ENCODE data around the gene DLGAP1. TPM values are rescaled to one million over a fixed set of nuclear protein-coding genes. Genes with fewer than 3 reads are reported as not detected.
A peak's percentile ranks its signal among the peaks of the same experiment; 100 is the strongest.

DLGAP1 gene
- total and polyA plus RNA-seq, 2 of the 4 experiments (the other 2 are of a cell fraction) = under 0.01 to 0.09 TPM

DNA sequence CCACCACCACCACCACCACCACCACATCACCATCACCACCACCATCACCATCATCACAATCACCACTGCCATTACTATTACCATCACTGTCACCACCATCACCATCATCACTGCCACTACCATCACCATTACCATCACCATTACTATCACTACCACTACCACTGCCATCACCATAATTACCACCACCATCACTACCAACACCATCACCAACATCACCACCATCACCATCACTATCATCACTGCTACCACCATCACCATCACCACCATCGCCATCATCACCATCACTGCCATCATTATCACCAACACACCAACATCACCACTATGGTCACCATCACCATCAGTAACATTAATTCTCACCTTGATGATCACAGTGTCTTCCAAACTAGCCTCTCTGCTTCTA, 713.8 kb downstream of the DLGAP1 start:
- no peak overlapping the region for H2AK9ac ChIP-seq (replicated peaks; ENCODE audit: low read depth, low read length, poor library complexity)
- H3K36me3 ChIP-seq (ENCODE audit: control insufficient read depth, insufficient read depth, low read length) = no peaks in the 10 kb centered on the region
- no peaks in the 10 kb centered on the region for H3K4me1 ChIP-seq (ENCODE audit: control insufficient read depth, insufficient read depth, low read length)
- dilution Hi-C loops (cut with HindIII; ENCODE audit: low sequenced_read_pairs, unreplicated experiment) = no loop called here
- H3K4ac ChIP-seq (ENCODE audit: low read depth, low read length) = no peak overlapping the region
- H3K4me3 ChIP-seq (ENCODE audit: insufficient read depth, low read depth, low read length) = no peak overlapping the region
- no peaks in the 10 kb centered on the region for H3K27me3 ChIP-seq (ENCODE audit: control insufficient read depth, insufficient read depth, low read length)
- no TSS peak for BruUV-seq (replicated peaks)
- no peak overlapping the region for H3K14ac ChIP-seq (replicated peaks; ENCODE audit: low read depth, low read length)
- H3K9ac ChIP-seq (ENCODE audit: low read depth, low read length) = no peak overlapping the region
- H3K56ac ChIP-seq (ENCODE audit: extremely low read depth, insufficient read depth, low read length) = no peak overlapping the region
- ChIA-PET CTCF (no interaction called here), POLR2A (ENCODE audit: unreplicated experiment) (no interaction called here)
- ATAC-seq (ENCODE audit: low read depth) (no peak), DNase-seq (no peak)
- H2AK5ac ChIP-seq (ENCODE audit: low read depth, low read length) = 0 out of 2 replicates have a peak overlapping the region, but pooled peaks have one; percentile 0
- intact Hi-C loops (cut with micrococcal nuclease) = no loop called here
- WGBS, 2 experiments (ENCODE audit: extremely low coverage in 2 of 2, insufficient read length in 1 of 2) = 100% methylated on average over 1 of the region's 1 CpG; no CpG with 5 or more reads in 1 of the 2 experiments
- no peaks in the 10 kb centered on the region for H3K9me3 ChIP-seq (ENCODE audit: control insufficient read depth, insufficient read depth, low read length)
- H2BK5ac ChIP-seq (ENCODE audit: low read depth, low read length, poor library complexity, severe bottlenecking) = peak overlapping the region; percentile 26
- no peak overlapping the region for H2BK20ac ChIP-seq (ENCODE audit: low read depth, low read length)
- H4K91ac ChIP-seq (ENCODE audit: insufficient read depth, low read depth, low read length) = no peak overlapping the region
- H4K8ac ChIP-seq (ENCODE audit: low read depth in 2 of 2, low read length in 2 of 2) = no peak overlapping the region
- no peaks in the 10 kb centered on the region for H3K79me1 ChIP-seq (ENCODE audit: low read depth in 1 of 2, low read length in 2 of 2)
- no peak overlapping the region for H2AFZ ChIP-seq (replicated peaks; ENCODE audit: low read length, poor library complexity)
- no peak for TF ChIP-seq MXI1 (IDR thresholded peaks at IDR 0.05; ENCODE audit: borderline replicate concordance, low read depth, low read length)
- no peak for TF ChIP-seq CEBPB (IDR thresholded peaks at IDR 0.05; ENCODE audit: low read depth, low read length)
- no peak for TF ChIP-seq SMC3 (IDR thresholded peaks at IDR 0.05; ENCODE audit: low read depth, low read length)
- TF ChIP-seq POLR2A (IDR thresholded peaks at IDR 0.05; ENCODE audit: low read depth, low read length) = no peak
- no peak for TF ChIP-seq CHD1 (IDR thresholded peaks at IDR 0.05; ENCODE audit: low read depth, low read length)
- no peak for TF ChIP-seq MAFK (IDR thresholded peaks at IDR 0.05; ENCODE audit: low read depth, low read length)
- no peak for TF ChIP-seq RCOR1 (IDR thresholded peaks at IDR 0.05; ENCODE audit: insufficient replicate concordance, low read length)
- no peak for TF ChIP-seq FOS (IDR thresholded peaks at IDR 0.05; ENCODE audit: low read depth, low read length)
- no peak overlapping the region for H3K18ac ChIP-seq (ENCODE audit: low read depth, low read length)
- no peaks in the 10 kb centered on the region for H3K9me1 ChIP-seq (ENCODE audit: insufficient read depth, low read length)
- H4K5ac ChIP-seq (ENCODE audit: low read depth, low read length) = no peak overlapping the region
- no peak overlapping the region for H3K23ac ChIP-seq (ENCODE audit: low read depth, low read length)
- H3K27ac ChIP-seq (ENCODE audit: insufficient read depth, low read length) = no peak overlapping the region
- H2BK15ac ChIP-seq (ENCODE audit: low read depth, low read length) = no peak overlapping the region
- H4K20me1 ChIP-seq (ENCODE audit: insufficient read depth, low read length) = no peaks in the 10 kb centered on the region
- H3K4me2 ChIP-seq (ENCODE audit: low read depth, low read length) = no peak overlapping the region
- in situ Hi-C loops (cut with MboI; ENCODE audit: low sequenced_read_pairs) = no loop called here
- H2BK120ac ChIP-seq (ENCODE audit: low read depth, low read length) = no peak overlapping the region
